ENCODE data around the gene LRMDA. TPM values are rescaled to one million over a fixed set of nuclear protein-coding genes. Genes with fewer than 3 reads are reported as not detected.

Gene LRMDA
- total and polyA plus RNA-seq, 2 of the 8 experiments (the other 6 are each of a cell fraction or from before 2014, with no cell fraction given): 0.86 to 2.8 TPM

DNA sequence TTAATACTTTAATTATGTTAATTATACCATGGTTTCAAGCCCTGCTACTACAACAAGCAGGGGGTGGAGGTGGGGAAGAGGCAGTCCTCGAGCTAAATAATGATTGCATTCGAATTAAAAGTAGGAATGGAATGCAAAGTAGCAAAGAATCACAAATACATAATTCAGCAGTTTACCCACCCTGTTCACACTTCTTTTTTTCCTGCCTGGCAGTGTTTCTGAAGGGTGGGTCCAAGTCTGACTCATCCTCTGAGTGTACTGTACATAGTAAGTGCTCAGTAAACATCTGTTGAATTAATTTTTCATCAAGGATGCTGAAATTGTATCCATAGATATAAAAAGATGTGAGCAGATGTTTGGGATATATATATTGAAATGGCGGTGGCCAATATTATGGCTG is 778.8 kb downstream of the LRMDA start (continued):
- TF ChIP-seq, protein P1, sequence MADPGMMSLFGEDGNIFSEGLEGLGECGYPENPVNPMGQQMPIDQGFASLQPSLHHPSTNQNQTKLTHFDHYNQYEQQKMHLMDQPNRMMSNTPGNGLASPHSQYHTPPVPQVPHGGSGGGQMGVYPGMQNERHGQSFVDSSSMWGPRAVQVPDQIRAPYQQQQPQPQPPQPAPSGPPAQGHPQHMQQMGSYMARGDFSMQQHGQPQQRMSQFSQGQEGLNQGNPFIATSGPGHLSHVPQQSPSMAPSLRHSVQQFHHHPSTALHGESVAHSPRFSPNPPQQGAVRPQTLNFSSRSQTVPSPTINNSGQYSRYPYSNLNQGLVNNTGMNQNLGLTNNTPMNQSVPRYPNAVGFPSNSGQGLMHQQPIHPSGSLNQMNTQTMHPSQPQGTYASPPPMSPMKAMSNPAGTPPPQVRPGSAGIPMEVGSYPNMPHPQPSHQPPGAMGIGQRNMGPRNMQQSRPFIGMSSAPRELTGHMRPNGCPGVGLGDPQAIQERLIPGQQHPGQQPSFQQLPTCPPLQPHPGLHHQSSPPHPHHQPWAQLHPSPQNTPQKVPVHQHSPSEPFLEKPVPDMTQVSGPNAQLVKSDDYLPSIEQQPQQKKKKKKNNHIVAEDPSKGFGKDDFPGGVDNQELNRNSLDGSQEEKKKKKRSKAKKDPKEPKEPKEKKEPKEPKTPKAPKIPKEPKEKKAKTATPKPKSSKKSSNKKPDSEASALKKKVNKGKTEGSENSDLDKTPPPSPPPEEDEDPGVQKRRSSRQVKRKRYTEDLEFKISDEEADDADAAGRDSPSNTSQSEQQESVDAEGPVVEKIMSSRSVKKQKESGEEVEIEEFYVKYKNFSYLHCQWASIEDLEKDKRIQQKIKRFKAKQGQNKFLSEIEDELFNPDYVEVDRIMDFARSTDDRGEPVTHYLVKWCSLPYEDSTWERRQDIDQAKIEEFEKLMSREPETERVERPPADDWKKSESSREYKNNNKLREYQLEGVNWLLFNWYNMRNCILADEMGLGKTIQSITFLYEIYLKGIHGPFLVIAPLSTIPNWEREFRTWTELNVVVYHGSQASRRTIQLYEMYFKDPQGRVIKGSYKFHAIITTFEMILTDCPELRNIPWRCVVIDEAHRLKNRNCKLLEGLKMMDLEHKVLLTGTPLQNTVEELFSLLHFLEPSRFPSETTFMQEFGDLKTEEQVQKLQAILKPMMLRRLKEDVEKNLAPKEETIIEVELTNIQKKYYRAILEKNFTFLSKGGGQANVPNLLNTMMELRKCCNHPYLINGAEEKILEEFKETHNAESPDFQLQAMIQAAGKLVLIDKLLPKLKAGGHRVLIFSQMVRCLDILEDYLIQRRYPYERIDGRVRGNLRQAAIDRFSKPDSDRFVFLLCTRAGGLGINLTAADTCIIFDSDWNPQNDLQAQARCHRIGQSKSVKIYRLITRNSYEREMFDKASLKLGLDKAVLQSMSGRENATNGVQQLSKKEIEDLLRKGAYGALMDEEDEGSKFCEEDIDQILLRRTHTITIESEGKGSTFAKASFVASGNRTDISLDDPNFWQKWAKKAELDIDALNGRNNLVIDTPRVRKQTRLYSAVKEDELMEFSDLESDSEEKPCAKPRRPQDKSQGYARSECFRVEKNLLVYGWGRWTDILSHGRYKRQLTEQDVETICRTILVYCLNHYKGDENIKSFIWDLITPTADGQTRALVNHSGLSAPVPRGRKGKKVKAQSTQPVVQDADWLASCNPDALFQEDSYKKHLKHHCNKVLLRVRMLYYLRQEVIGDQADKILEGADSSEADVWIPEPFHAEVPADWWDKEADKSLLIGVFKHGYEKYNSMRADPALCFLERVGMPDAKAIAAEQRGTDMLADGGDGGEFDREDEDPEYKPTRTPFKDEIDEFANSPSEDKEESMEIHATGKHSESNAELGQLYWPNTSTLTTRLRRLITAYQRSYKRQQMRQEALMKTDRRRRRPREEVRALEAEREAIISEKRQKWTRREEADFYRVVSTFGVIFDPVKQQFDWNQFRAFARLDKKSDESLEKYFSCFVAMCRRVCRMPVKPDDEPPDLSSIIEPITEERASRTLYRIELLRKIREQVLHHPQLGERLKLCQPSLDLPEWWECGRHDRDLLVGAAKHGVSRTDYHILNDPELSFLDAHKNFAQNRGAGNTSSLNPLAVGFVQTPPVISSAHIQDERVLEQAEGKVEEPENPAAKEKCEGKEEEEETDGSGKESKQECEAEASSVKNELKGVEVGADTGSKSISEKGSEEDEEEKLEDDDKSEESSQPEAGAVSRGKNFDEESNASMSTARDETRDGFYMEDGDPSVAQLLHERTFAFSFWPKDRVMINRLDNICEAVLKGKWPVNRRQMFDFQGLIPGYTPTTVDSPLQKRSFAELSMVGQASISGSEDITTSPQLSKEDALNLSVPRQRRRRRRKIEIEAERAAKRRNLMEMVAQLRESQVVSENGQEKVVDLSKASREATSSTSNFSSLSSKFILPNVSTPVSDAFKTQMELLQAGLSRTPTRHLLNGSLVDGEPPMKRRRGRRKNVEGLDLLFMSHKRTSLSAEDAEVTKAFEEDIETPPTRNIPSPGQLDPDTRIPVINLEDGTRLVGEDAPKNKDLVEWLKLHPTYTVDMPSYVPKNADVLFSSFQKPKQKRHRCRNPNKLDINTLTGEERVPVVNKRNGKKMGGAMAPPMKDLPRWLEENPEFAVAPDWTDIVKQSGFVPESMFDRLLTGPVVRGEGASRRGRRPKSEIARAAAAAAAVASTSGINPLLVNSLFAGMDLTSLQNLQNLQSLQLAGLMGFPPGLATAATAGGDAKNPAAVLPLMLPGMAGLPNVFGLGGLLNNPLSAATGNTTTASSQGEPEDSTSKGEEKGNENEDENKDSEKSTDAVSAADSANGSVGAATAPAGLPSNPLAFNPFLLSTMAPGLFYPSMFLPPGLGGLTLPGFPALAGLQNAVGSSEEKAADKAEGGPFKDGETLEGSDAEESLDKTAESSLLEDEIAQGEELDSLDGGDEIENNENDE (IDR thresholded peaks at IDR 0.05; ENCODE audit: insufficient replicate concordance, low read length): no peak
- TF ChIP-seq TAF7 (optimal IDR thresholded peaks at IDR 0.05; ENCODE audit: borderline replicate concordance, low read depth, low read length): no peak
- TF ChIP-seq, protein P2, sequence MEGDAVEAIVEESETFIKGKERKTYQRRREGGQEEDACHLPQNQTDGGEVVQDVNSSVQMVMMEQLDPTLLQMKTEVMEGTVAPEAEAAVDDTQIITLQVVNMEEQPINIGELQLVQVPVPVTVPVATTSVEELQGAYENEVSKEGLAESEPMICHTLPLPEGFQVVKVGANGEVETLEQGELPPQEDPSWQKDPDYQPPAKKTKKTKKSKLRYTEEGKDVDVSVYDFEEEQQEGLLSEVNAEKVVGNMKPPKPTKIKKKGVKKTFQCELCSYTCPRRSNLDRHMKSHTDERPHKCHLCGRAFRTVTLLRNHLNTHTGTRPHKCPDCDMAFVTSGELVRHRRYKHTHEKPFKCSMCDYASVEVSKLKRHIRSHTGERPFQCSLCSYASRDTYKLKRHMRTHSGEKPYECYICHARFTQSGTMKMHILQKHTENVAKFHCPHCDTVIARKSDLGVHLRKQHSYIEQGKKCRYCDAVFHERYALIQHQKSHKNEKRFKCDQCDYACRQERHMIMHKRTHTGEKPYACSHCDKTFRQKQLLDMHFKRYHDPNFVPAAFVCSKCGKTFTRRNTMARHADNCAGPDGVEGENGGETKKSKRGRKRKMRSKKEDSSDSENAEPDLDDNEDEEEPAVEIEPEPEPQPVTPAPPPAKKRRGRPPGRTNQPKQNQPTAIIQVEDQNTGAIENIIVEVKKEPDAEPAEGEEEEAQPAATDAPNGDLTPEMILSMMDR (IDR thresholded peaks at IDR 0.05; ENCODE audit: control extremely low read depth in 1 of 3, insufficient read depth in 1 of 3, low read depth in 1 of 3, low read length in 3 of 3): no peak
- TF ChIP-seq, protein P3, sequence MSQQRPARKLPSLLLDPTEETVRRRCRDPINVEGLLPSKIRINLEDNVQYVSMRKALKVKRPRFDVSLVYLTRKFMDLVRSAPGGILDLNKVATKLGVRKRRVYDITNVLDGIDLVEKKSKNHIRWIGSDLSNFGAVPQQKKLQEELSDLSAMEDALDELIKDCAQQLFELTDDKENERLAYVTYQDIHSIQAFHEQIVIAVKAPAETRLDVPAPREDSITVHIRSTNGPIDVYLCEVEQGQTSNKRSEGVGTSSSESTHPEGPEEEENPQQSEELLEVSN (IDR thresholded peaks at IDR 0.05): no peak
